GM12878 (cell line): ENCODE measurements around the gene NFKBIZ.

Experiments
- ATF7 ChIP-seq: fragments of 450-650 bp; IDR thresholded peaks from 2 replicates; pipeline ENCODE4 v1.6.1; 2016; ENCODE audit warnings: low read depth, mild to moderate bottlenecking
- BRCA1 ChIP-seq: IDR thresholded peaks from 2 replicates; pipeline ENCODE4 v1.6.1; 2011; ENCODE audit warnings: low read depth, low read length, improper control_type of control experiment
- CBFB ChIP-seq: IDR thresholded peaks from 2 replicates; pipeline ENCODE4 v1.6.1; 2016; ENCODE audit warnings: antibody characterized with exemption, low read depth
- CEBPB ChIP-seq, 2 experiments: fragments of 150-350 bp in 1 of 2; IDR thresholded peaks; 2 replicates each; pipeline ENCODE4 v1.6.1; 2012 to 2014; ENCODE audit warnings: low read depth in 2 of 2, low read length in 2 of 2, borderline replicate concordance in 1 of 2, inconsistent platforms in 1 of 2
- CHD1 ChIP-seq: IDR thresholded peaks from 2 replicates; pipeline ENCODE4 v1.6.1; 2012; ENCODE audit warnings: low read depth, low read length, improper control_type of control experiment
- CHD4 ChIP-seq: fragments of 200-600 bp; sonication (generic); IDR thresholded peaks from 2 replicates; pipeline ENCODE4 v1.6.1; 2016; ENCODE audit warnings: mild to moderate bottlenecking
- CTCF ChIP-seq, 3 experiments: IDR thresholded peaks in 2 of 3; conservative IDR thresholded peaks in 1 of 3; 2 replicates each; pipeline ENCODE4 v1.5.1; 2011; ENCODE audit warnings: low read depth in 3 of 3, low read length in 3 of 3, mild to moderate bottlenecking in 3 of 3, control low read depth in 2 of 3, moderate library complexity in 2 of 3, inconsistent platforms in 1 of 3, mixed read lengths in 1 of 3; ENCODE audit not compliant: control insufficient read depth in 2 of 3, insufficient read depth in 1 of 3; ENCODE audit errors: extremely low read depth in 1 of 3
- HDAC2 ChIP-seq: fragments of 200-600 bp; sonication (generic); IDR thresholded peaks from 2 replicates; pipeline ENCODE4 v1.6.1; 2017
- MAX ChIP-seq: IDR thresholded peaks from 2 replicates; pipeline ENCODE4 v1.6.1; 2012; ENCODE audit warnings: low read depth, low read length, improper control_type of control experiment
- MTA2 ChIP-seq: fragments of 450-650 bp; IDR thresholded peaks from 2 replicates; pipeline ENCODE4 v1.6.1; 2016; ENCODE audit warnings: low read depth, mild to moderate bottlenecking, moderate library complexity
- POLR2AphosphoS2 ChIP-seq: IDR thresholded peaks from 2 replicates; pipeline ENCODE4 v1.6.1; 2011; ENCODE audit warnings: low read depth, mild to moderate bottlenecking, low read length, improper control_type of control experiment, moderate library complexity
- POLR2AphosphoS5 ChIP-seq: IDR thresholded peaks from 2 replicates; pipeline ENCODE4 v1.6.1; 2011; ENCODE audit warnings: mild to moderate bottlenecking, low read length, inconsistent platforms
- TAF1 ChIP-seq: IDR thresholded peaks from 2 replicates; pipeline ENCODE4 v1.6.1; 2011; ENCODE audit warnings: mild to moderate bottlenecking, low read depth, low read length, borderline replicate concordance
- ZSCAN29 ChIP-seq: fragments of 450-650 bp; IDR thresholded peaks from 2 replicates; pipeline ENCODE4 v1.6.1; 2017; ENCODE audit warnings: mild to moderate bottlenecking, moderate library complexity

- no peak for TF ChIP-seq CTCF (IDR thresholded peaks at IDR 0.05 in 2 of 3, conservative IDR thresholded peaks at IDR 0.05 in 1 of 3; ENCODE audit: control insufficient read depth in 2 of 3, extremely low read depth in 1 of 3, insufficient read depth in 1 of 3, low read depth in 3 of 3, low read length in 3 of 3)
- no peak for TF ChIP-seq CBFB
- TF ChIP-seq ATF7, result no peak
- TF ChIP-seq POLR2AphosphoS2, result 0 out of 2 replicates have a peak, but pooled peaks have one; percentile 39
- TF ChIP-seq TAF1, result no peak
- TF ChIP-seq POLR2AphosphoS5, result peak; percentile 81
- no peak for TF ChIP-seq ZSCAN29
- no peak for TF ChIP-seq CHD1
- TF ChIP-seq CHD4, result no peak
- TF ChIP-seq HDAC2, result no peak
- TF ChIP-seq BRCA1, result no peak
- no peak for TF ChIP-seq MAX
- peak; percentile 51; the same call in 1 of the 2 replicates for TF ChIP-seq MTA2
- no peak for TF ChIP-seq CEBPB (IDR thresholded peaks at IDR 0.05; ENCODE audit: borderline replicate concordance in 1 of 2, low read depth in 2 of 2, low read length in 2 of 2)
Measured at GRCh38 chr3:101851850-101852714, 2.8 kb downstream of the NFKBIZ start.
